ENCODE data around the gene SPEG.
"Not testable (repeated sequence)": the region's sequence is repeated elsewhere in the genome, so short reads cannot be mapped to it uniquely, and the experiment has no call there.

The SPEG gene

DNA sequence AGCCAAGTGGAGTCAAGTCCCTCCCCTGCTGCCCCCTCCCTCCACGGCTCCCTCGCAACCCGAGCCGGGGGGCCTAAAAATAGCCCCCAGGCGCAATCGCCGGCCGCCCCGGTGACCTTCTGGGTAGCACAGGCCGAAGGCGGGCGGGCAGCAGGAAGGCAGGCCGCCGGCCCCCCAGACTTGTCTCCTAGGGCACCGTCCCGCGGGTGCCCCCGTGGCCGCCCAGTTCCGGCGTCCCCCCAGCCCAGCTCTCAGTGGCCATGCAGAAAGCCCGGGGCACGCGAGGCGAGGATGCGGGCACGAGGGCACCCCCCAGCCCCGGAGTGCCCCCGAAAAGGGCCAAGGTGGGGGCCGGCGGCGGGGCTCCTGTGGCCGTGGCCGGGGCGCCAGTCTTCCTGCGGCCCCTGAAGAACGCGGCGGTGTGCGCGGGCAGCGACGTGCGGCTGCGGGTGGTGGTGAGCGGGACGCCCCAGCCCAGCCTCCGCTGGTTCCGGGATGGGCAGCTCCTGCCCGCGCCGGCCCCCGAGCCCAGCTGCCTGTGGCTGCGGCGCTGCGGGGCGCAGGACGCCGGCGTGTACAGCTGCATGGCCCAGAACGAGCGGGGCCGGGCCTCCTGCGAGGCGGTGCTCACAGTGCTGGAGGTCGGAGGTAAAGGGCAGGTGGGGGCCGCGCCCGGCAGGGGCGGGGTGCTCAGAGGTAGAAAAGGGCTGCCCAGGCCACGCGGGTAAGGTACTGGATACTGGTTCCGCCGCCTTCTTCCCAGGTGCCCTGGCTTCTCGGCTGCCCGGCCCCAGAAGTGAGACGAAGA, at the start of gene SPEG:
TSS of gene SPEG (plus strand) at position 126 of the 808 bp plus-strand sequence. CDS start at position 261, 135 bp downstream.
- no peak for DNase-seq

DNA sequence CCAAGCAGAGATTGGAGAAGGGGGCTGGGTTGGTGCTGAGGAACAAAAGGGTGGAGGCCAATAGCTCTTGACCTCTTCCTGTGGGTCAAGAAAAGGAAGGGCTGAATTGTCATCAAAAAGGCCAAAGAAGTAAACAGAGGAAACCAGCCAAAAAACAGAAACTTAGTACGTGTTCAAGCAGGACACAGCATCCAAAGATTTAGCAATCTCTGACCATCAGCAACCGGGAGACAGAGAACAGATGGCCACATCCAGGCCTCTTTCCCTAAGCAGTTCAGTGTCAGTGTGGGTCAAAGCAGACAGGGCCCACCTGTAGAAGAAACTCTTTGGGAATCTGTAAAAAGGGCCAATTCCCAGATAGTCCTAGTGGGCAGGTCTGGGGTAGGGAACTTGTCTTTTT, 49.8 kb upstream of the SPEG start:
- DNase-seq, result no peak

DNA sequence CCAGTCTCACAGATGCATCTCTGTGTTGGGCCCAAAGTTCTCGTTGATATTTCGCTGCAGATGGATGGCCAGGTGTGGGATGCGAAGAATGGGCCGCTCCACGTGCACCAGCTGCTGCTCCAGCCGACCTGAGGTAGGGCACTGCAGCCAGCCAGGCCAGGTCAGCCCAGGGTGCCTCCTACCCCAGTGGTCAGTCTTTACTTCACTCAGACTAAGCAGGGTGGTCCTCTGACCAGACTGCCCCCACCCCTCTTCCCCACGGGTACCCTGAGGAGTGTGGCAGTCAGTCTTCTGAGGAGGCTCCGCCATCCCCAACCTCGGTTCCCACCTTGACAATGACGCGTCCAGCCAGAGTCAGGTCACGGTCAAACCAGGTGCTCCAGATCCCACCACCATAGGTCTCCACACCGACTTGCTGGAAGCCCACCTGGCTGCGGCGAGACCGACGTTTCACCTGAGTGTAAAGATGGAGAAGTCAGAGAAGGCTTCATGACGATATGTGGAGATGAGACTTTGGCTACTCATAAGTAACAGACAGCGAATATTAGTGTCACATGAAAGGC, 48.6 kb upstream of the SPEG start:
- no peak for DNase-seq

DNA sequence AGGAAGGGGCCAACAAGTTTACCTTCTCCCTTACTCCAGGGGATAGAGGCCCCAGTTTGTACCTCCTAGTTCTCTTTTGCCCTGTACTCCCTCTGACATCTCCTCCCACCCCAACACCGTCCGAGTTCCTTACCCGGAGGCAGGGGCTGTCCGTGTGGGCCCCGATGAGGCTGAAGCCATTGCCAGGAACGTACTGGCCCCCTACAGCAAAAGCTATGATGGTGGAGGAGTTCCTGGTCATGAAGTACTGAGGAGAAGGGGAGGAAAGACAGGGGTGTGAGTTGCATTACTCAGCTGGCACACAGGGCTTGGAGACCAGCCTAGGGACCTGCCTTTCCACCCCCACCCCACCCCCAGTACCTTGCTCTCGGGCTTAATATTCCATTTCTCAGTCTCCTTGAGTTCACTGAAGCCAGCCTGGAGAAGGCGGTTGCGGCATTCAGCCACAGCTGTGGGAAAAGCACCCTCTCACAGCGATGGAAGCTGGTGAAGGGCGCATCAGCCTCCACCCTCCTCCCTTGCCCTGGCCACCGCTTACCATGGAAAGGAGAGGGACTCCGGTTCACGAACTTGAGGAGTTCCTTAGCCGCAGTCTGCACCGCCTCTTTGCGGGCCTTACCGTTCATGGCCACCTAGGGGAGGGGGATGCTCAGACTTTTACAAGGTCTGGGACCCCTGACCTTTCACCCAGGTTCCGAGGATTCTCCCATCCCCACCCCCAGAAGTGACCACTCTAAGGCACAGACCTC, 47.9 kb upstream of the SPEG start:
- no peak for DNase-seq

DNA sequence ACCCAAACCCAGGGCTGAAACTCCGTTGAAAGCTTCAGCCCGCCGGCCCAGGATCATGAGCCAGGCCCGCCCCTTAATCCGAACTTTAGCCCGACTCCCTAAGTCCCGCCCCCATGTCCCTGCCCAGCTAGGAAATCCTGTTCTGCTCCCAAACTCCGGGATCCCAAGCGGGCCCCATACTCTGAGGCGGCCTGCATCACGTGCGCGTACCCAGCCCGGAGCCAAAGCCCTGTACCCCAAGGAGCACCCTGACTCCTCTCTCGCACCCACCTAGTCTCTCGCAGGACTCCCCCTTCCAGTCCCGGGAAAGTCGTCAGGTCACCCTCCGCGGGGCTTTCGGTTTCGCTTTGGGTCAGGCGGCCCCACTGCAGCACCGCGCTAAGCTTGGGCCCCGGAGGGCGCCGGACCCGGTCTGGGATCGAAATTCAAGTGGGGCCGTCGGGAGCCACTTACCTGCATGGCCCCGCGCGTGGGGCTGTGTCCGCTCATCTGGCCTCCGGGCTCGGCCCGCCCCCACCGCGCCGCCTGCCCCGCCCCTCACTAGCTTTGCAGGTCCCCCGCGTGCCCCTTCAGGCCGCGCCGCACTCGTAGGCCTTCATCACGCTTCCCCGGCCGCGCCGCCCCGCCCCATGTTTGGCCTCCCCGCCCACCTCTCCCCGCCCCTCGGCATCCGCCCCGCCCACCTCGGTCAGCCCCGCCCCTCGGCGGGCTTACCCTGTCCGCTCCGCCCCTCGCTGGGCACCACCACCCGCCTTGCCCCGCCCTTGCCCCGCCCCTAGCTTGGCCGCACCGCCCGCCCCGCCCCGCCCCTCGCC, 47.1 kb upstream of the SPEG start, which contains the start of gene DNPEP:
TSS of gene DNPEP (minus strand) at position 607 of the 815 bp plus-strand sequence. CDS start at position 489, 118 bp downstream.
- DNase-seq, result peak; percentile 91

GRCh38 chr2:219388121-219388906, 46.3 kb upstream of the SPEG start:
- peak; percentile 96 for DNase-seq

DNA sequence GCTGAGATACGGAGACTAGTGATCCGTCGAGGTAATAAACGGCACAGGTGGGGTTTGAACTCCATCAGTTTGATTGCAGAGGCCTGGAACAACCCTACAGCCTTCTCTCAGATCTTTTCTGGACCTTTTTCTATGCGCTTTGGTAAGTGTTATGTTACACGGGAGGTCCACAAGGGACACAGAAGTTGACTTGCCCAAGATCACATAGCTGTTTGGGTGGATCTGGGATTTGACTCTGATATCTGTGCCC, 45.8 kb upstream of the SPEG start:
- DNase-seq, result no peak

GRCh38 chr2:219392754-219393153, 41.9 kb upstream of the SPEG start:
- no peak for DNase-seq

DNA sequence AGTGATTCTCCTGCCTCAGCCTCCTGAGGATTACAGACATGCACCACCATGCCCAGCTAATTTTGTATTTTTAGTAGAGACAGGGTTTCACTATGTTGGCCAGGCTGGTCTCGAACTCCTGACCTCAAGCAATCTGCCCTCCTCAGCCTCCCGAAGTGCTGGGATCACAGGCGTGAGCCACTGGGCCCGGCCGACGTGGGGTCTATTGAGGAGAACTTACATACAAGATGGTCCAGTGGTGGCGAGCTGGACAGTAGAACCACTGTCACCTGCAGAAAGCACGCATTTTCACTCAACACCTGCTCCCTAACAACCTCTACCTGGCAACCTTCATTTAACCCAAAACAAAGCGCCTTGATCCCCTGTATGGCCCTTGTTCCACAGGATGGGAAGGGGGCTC, 39.6 kb upstream of the SPEG start:
- DNase-seq, result not testable (repeated sequence)

DNA sequence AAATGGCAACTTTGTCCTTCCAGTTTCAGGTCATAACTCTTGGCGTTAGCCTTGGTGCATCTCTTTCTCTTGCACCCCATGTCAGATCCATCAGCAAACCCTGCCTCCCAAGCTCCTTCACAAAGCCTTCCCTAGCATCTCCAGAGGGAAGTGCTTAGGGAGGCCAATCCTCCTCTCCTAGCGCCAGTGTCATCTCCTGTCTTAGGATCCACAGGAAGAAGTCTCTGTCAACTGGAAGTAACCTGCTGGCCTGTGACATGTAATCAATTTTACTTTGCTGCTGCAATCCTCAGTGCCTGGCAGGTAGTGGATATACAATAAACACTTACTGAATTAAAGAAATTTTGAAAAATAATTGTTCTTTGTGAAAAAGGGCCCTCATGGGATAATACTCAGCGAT, 39.0 kb upstream of the SPEG start:
- no peak for DNase-seq

GRCh38 chr2:219396863-219397457, 37.7 kb upstream of the SPEG start:
- no peak for DNase-seq

GRCh38 chr2:219398721-219399363, 35.8 kb upstream of the SPEG start:
- DNase-seq, result no peak

DNA sequence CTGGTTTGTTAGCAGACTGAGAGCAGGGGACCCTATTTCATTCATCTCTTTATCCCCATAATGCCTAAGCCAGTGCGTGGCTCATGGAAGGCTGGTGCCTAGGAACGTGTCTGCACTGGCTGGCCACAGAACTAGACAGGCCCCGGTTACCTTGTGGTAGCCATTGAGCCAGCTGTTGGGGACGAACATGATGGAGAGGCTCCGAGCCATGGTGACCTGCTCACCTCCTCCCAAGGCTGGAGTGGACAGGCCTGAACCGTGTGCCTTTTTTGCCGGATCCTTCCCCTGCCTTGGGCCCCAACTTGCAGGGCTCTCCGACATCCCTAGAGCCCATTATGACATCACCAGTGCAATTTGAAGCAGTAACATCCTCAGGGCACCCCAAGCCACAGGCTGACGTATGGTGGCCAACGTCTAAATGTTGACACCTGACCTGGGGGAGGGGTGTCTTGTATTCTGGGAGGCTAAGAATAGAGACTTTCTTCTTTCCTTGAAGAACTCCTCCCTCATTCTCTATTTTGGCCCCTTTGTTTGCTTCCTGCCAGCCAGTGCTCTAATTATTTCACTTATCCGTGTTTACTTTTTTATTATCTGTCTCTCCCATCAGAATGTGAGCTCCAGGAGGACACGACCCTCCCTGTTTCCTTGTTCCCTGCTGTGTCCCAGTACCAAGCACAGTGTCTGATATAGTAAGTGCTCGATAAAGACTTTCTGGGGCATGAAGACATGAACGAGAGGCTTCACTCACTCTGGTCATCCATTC, 34.7 kb upstream of the SPEG start:
- DNase-seq, result no peak

GRCh38 chr2:219400562-219400961, 34.1 kb upstream of the SPEG start:
- DNase-seq, result no peak

DNA sequence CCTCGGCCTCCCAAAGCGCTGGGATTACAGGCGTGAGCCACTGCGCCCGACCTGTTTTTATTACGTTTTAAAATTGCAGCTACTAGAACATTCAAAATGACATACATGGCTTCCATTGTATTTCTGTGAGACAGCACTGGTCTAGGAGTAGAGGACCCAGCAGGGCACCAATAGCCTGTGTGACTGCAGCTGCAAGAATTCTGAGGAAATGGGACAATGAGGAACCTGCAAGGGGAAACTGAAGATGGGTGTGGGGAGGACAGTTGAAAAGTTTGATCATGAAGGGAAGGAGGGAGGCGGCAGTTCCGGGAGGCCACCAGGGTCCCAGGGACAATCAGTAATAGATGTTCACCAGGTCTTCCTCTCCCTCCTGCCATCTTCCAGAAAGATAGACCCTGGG, 33.0 kb upstream of the SPEG start:
- no peak for DNase-seq

- DNase-seq, result peak; percentile 89
These were observed 31.8 kb upstream of the SPEG start for GRCh38 chr2:219402665-219403515.

DNA sequence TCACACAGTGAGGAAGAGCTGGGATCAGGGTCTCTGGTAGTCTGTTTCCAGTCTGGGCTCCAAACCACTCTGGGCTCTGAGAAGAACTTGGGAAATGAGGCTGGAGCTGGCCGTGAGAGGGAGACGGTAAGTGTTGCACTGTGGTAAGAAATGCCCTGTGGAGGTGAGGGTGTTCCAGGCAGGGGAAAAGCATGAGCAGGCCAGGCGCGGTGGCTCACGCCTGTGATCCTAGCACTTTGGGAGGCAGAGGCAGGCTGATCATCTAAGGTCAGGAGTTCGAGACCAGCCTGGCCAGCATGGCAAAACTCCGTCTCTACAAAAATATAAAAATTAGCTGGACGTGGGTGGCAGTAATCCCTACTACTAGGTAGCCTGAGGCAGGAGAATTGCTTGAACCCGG, 30.8 kb upstream of the SPEG start:
- no peak for DNase-seq

DNA sequence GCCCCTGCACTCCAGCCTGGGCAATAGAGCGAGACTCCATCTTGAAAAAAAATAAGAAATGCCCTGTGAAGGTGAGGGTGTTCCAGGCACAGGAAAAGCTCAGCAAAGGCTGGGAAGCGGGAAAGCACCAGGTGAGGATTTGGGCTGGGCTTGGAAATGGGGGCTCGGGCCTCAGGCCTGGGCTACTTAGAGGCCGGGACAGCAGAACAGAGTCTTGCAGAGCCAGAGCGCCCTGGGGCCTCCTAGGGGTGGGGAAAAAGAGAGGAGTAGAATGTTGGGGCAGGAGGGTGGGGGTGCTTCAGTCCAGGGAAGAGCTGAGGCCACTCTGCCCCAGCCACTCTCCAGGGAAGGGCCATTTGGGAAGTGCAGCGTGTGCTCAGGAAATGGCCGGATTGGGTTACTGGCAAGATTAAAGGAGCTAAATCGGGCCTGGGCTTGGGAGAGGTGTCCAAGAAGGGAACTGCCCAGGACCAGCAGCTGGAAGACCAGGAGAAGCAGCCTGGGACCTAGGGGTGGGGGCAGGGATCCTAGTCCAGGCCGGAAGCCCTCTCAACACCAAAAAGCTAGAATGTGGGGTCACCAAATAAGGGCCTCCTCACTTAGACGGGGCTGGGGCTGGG, 30.2 kb upstream of the SPEG start:
- DNase-seq, result no peak

GRCh38 chr2:219404954-219405353, 29.7 kb upstream of the SPEG start:
- DNase-seq, result no peak

Measured in fibroblast of skin of right biceps (primary cell).